ENCODE results near the gene AMELX.

The AMELX gene

GRCh38 chrX:11311706-11312105 lies 18.5 kb downstream of the AMELX start:
- DNase-seq, result no peak

- no peak for DNase-seq
Observed at GRCh38 chrX:11319806-11320520, 26.8 kb downstream of the AMELX start.

- peak; percentile 16 for DNase-seq
Observed at GRCh38 chrX:11321986-11322385, 28.8 kb downstream of the AMELX start.

- no peak for DNase-seq
Observed at GRCh38 chrX:11328134-11328533, 34.9 kb downstream of the AMELX start.

GRCh38 chrX:11329021-11329420 lies 35.8 kb downstream of the AMELX start:
- DNase-seq, result no peak

- DNase-seq, result no peak
Observed at GRCh38 chrX:11331788-11332187, 38.6 kb downstream of the AMELX start.

- no peak for DNase-seq
Observed at GRCh38 chrX:11334165-11334564, 41.0 kb downstream of the AMELX start.

- DNase-seq, result no peak
Observed at GRCh38 chrX:11336201-11336600, 43.0 kb downstream of the AMELX start.

GRCh38 chrX:11337292-11338009 lies 44.2 kb downstream of the AMELX start:
- no peak for DNase-seq

- DNase-seq, result peak; percentile 67
Observed at GRCh38 chrX:11341274-11342201, 48.3 kb downstream of the AMELX start.

GRCh38 chrX:11342673-11343072 lies 49.5 kb downstream of the AMELX start:
- no peak for DNase-seq

- no peak for DNase-seq
Observed at GRCh38 chrX:11346121-11346682, 53.0 kb downstream of the AMELX start.

GRCh38 chrX:11347300-11347699 lies 54.1 kb downstream of the AMELX start:
- DNase-seq, result no peak

- no peak for DNase-seq
Observed at GRCh38 chrX:11349020-11349419, 55.8 kb downstream of the AMELX start.

- no peak for DNase-seq
Observed at GRCh38 chrX:11349661-11350337, 56.6 kb downstream of the AMELX start.
